Heart left ventricle (tissue), 13 donors: Measurements from ENCODE around the gene LRBA.

Source experiments
- POLR2A ChIP-seq, 2 donors: fragments of 450-650 bp; IDR thresholded peaks; one replicate each; pipeline ENCODE4 v1.6.1; 2017; ENCODE audit warnings: antibody characterized with exemption in 2 of 2, mild to moderate bottlenecking in 2 of 2, moderate library complexity in 2 of 2
- TF ChIP-seq, protein P1 (sequence below), 12 donors: fragments of 200-600 bp; sonication (generic) in 4 of 12; IDR thresholded peaks; one replicate each; pipeline versions ENCODE4 v1.5.0 to v1.8.0; 2018 to 2022; ENCODE audit warnings: antibody characterized with exemption in 12 of 12, mild to moderate bottlenecking in 5 of 12
- donor health status: ischemic (EF 13 %, LVEDD 7.1; RV severe dilation, severe dysfunction).
- donor health status: DM: no; HTN: yes; CAD: no.
- donor health status: DM: no; HTN: no; CAD: no.
- donor health status: ischemic (EF 25% LVEDD 6.9; RV normal size, moderate dysfunction).
- donor health status: ischemic (EF 25% LVEDD 5.7; RV mildly dilated, moderate dysfunction).
- donor health status: ischemic (EF 35%, LVEDD 5.7; RV mildly dilated, moderate dysfunction).
- donor health status: nonischemic (EF 11% LVEDD 7.7; RV severe dilation, severe dysfunction).
- donor health status: DM: yes; HTN: yes; CAD: no.
- donor health status: PGD.
- donor health status: ischemic (EF 29% LVEDD 5.4; RV normal size, mild dysfunction).
- donor health status: nonischemic (EF 23%, LVEDD 6.1; RV moderate dilation, normal function).

DNA sequence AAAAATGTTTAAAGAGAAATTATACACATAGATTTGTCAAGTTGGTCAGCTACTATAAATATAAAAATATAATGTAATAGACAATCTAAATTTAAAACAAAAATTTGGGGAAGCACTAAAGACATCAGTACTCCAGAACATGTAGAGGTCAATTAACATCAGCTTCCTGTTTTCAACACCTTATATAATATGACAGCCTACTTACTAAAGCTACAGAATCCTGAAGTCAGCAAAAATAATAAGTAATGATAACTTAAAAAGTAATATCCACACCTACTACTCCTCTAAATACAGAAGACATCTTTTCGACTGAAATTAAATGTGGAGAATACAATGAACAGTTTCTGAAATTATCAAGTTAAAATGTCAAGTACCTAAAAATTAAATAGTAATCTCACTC, 118.6 kb downstream of the LRBA start:
- TF ChIP-seq, protein P1, sequence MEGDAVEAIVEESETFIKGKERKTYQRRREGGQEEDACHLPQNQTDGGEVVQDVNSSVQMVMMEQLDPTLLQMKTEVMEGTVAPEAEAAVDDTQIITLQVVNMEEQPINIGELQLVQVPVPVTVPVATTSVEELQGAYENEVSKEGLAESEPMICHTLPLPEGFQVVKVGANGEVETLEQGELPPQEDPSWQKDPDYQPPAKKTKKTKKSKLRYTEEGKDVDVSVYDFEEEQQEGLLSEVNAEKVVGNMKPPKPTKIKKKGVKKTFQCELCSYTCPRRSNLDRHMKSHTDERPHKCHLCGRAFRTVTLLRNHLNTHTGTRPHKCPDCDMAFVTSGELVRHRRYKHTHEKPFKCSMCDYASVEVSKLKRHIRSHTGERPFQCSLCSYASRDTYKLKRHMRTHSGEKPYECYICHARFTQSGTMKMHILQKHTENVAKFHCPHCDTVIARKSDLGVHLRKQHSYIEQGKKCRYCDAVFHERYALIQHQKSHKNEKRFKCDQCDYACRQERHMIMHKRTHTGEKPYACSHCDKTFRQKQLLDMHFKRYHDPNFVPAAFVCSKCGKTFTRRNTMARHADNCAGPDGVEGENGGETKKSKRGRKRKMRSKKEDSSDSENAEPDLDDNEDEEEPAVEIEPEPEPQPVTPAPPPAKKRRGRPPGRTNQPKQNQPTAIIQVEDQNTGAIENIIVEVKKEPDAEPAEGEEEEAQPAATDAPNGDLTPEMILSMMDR (IDR thresholded peaks at IDR 0.05) = no peak
- no peak for TF ChIP-seq POLR2A (IDR thresholded peaks at IDR 0.05)
